ENCODE results near the gene WWOX.
"Not testable (repeated sequence)": the region's sequence is repeated elsewhere in the genome, so short reads cannot be mapped to it uniquely, and the experiment has no call there.

Gene WWOX

DNA sequence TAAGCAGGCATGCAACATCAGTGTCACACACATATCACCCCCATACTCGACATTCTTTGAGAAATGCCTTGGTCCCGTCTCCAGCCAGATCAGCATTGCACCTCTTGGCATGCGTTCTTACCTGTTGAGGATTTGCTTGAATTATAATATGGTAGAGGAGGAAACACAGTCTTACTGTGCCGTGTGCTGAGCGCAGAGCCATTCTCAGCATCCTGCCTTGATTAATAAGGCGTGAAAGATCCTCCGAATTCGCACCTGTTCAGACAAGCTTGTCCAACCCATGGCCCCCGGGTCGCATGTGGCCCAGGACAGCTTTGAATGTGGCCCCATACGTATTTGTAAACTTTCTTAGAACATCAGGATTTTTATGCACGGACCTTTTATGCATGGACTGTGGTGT, 408.1 kb downstream of the WWOX start:
- DNase-seq, result no peak

- no peak for DNase-seq
Observed at GRCh38 chr16:78509965-78510364, 410.5 kb downstream of the WWOX start.

DNA sequence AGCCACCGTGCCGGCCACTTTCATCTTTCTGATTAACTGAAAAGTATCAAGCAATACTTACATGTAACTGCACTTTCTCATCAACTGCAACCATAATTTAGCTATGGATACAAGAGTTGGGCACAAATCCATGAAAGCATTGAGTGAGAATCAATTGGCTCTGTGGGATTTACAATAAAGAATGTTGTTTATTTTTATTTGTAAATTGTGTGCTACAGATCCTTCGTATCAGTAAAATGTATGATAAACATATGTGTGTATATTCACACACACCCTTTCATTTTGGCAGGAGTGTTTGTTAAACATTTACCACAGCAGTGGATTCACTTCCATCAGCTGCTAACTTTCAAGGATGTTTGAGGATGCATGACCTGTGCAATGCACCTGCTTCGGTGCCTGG, 411.0 kb downstream of the WWOX start:
- no peak for DNase-seq

DNA sequence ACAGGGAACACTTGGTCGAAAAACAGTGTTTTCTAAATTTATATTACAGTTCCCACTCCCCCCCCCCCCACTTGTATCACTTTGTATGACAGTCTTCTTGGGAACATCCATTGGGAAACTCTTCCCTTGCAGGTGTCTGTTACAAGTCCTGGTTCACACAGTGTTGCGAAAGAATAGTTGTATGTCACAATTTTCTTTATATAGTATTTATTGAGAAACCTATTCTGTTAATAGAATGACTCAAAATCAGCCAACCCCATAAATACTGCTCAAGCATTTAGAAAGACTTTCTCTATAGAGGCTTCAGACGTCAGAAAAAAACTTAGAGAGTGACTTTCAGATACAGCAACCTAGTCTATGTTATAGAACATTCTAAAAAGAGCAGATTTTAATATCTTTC, 414.4 kb downstream of the WWOX start:
- no peak for DNase-seq

- DNase-seq, result not testable (repeated sequence)
Observed at GRCh38 chr16:78514888-78515287, 415.4 kb downstream of the WWOX start.

DNA sequence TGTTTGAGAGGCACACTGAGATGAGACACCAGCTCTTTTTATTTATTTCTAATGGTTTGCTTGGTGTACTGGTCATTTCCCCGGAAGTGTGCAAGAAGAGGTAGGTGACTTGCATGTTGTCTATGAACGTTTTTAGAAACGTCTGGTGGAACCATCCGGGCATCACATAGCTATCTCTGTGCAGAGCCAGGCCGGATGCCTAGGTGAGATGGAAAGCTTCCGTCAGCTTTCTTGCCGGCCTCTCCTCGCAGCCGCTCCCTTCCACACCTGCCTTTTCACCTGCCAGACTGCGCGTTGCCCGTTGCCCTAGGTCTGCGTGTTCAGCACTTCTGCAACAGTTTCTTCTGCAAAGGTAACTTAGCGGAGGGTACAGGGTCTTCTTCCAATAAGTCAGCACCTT, 416.0 kb downstream of the WWOX start:
- DNase-seq, result no peak

GRCh38 chr16:78516006-78516736, 416.7 kb downstream of the WWOX start:
- no peak for DNase-seq

GRCh38 chr16:78519896-78520295, 420.4 kb downstream of the WWOX start:
- no peak for DNase-seq

DNA sequence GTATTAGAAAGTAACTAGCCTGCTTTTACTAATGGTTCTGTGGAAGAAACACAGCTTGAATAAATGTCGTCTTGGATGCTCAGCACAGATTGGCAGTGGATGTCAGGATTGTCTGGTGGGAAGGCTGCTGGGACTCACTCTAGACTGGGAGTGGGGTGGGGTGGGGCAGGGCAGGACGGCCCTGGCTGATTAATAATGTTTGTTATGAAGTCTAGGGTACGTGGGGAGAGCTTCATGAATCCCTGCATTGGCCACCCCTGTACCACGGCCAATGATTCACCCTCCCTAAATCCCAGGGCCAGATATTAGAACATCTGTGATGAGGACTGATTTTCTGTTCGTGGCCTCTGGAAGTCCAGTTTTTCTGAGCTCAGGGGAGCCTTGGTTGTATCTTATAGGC, 421.0 kb downstream of the WWOX start:
- DNase-seq, result no peak

- DNase-seq, result no peak
Observed at GRCh38 chr16:78522327-78522726, 422.9 kb downstream of the WWOX start.

GRCh38 chr16:78523212-78523985, 423.9 kb downstream of the WWOX start:
- DNase-seq, result no peak

GRCh38 chr16:78524066-78524595, 424.7 kb downstream of the WWOX start:
- no peak for DNase-seq

- no peak for DNase-seq
Observed at GRCh38 chr16:78528265-78528664, 428.8 kb downstream of the WWOX start.

GRCh38 chr16:78529881-78530280, 430.4 kb downstream of the WWOX start:
- DNase-seq, result no peak

GRCh38 chr16:78530283-78530682, 430.8 kb downstream of the WWOX start:
- DNase-seq, result no peak

- no peak for DNase-seq
Observed at GRCh38 chr16:78535098-78535497, 435.6 kb downstream of the WWOX start.

GRCh38 chr16:78537511-78537910, 438.1 kb downstream of the WWOX start:
- DNase-seq, result no peak

- DNase-seq, result no peak
Observed at GRCh38 chr16:78538292-78538691, 438.8 kb downstream of the WWOX start.

GRCh38 chr16:78538919-78539318, 439.5 kb downstream of the WWOX start:
- DNase-seq, result no peak

- no peak for DNase-seq
Observed at GRCh38 chr16:78542419-78542818, 443.0 kb downstream of the WWOX start.

- no peak for DNase-seq
Observed at GRCh38 chr16:78543023-78543422, 443.6 kb downstream of the WWOX start.

DNA sequence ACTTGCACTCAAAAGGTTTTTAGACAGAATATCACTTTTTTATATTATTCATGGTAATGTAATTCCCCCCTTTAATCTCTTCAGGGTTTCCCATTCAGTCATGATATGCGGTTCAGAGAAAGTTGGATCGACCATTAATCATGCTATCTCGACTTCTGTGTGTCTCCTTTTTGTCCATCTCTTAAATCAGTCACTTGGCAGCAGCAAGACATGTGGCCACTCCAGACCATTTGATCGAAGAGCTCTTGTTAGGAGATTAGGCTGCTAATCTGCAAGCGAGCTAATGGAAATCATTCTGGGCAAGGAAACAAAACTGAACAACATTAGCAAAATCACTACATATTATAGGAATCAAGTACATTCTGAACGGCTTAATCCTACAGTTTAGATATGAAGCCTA, 449.9 kb downstream of the WWOX start:
- no peak for DNase-seq

DNA sequence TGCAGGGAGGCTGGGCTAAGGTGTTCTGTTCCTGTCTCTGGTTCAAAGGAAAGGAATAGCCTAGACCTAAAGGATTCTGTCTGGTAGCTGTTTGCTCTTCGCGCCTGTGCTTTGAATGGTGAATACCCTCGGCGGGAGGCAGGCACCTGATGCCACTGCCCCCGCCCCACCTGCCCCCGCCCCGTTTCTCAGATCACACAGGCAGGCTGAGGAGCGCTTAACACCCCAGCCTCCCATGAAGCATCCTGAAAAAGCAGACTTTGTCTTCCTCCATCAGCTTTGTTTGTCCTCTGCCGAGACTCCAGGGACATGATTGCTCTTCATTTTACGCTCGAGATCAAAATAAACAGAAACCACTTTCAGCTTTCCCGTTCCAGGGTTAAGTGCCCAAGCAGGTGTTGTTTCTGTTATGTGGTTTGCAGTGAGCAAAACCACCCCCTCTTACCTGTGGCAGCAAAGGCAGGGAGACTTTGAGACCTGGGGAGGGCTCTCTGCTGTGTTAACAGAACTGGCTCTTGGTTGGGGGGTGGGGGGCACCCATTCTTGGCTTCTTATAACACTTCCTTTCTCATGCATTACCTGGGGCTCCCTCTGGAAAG, 452.1 kb downstream of the WWOX start:
- DNase-seq, result no peak

GRCh38 chr16:78552106-78552675, 452.7 kb downstream of the WWOX start:
- DNase-seq, result no peak

All from NCI-H446 (cell line).